Endothelial cell of umbilical vein (primary cell): ENCODE measurements around the gene DNAJC17. TPM values are rescaled to one million over a fixed set of nuclear protein-coding genes. Genes with fewer than 3 reads are reported as not detected.

Experiments used
- BruUV-seq: library from RNA; stranded (reverse); fragments of 400-500 nt; replicated peaks from 2 replicates; lab custom pipeline; 2021; lab: Mats Ljungman, UMichigan
- CTCF ChIA-PET: fragments of 300-600, 350-600 bp; sonication (Branson Sonifier 250); formaldehyde crosslinking; loops from one replicate; lab custom pipeline; 2021; ENCODE audit warnings: antibody characterized with exemption, inconsistent platforms; lab: Charles Lee
- POLR2A ChIA-PET: fragments of 300-600, 350-600 bp; sonication (Branson Sonifier 250); formaldehyde crosslinking; loops from one replicate; lab custom pipeline; 2021; ENCODE audit warnings: antibody characterized with exemption, inconsistent platforms; lab: Charles Lee
- DNase-seq: peaks from one replicate; pipeline ENCODE4 v3.0.0-alpha.2; 2011; ENCODE audit warnings: low read depth, low spot score
- FAIRE-seq: peaks from 2 replicates; lab custom pipeline; 2011; peaks lifted over from hg19 to GRCh38; lab: Jason Lieb, UNC
- H2AFZ ChIP-seq: 2 replicates; pipeline ENCODE4 v1.6.0; 2012; ENCODE audit warnings: low read depth, low read length, control low read depth, inconsistent platforms
- H3K27ac ChIP-seq: 2 replicates; pipeline ENCODE4 v1.5.1; 2011; ENCODE audit warnings: low read depth, mild to moderate bottlenecking, control low read depth, low read length, moderate library complexity; ENCODE audit not compliant: insufficient read depth
- H3K27me3 ChIP-seq, 2 experiments: 2 replicates each; pipeline versions ENCODE4 v1.6.0 to v1.6.1; 2011; ENCODE audit warnings: low read length in 2 of 2, mixed read lengths in 1 of 2; ENCODE audit not compliant: control insufficient read depth in 2 of 2, insufficient read depth in 2 of 2
- H3K36me3 ChIP-seq, 2 experiments: 2 replicates in 1 of 2; 3 replicates in 1 of 2; pipeline ENCODE4 v1.5.1; 2011; ENCODE audit warnings: low read length in 2 of 2, mild to moderate bottlenecking in 1 of 2, moderate library complexity in 1 of 2; ENCODE audit not compliant: control insufficient read depth in 2 of 2, insufficient read depth in 2 of 2; ENCODE audit errors: extremely low read depth in 1 of 2
- H3K4me1 ChIP-seq: 3 replicates; pipeline ENCODE4 v1.5.1; 2011; ENCODE audit warnings: mild to moderate bottlenecking, low read length; ENCODE audit not compliant: control insufficient read depth, insufficient read depth; ENCODE audit errors: extremely low read depth
- H3K4me2 ChIP-seq: 2 replicates; pipeline ENCODE4 v1.6.1; 2011; ENCODE audit warnings: low read length, control low read depth, mixed read lengths; ENCODE audit not compliant: insufficient read depth
- H3K4me3 ChIP-seq, 3 experiments: fragments of 200-600 bp in 1 of 3; sonication (generic), shearing (Covaris generic) in 1 of 3; replicated peaks in 1 of 3; 2 replicates each; pipeline ENCODE4 v1.5.1; 2011 to 2016; ENCODE audit warnings: control low read depth in 3 of 3, low read length in 3 of 3, mild to moderate bottlenecking in 2 of 3, inconsistent platforms in 1 of 3, low read depth in 1 of 3, moderate library complexity in 1 of 3; ENCODE audit not compliant: insufficient read depth in 1 of 3
- H3K79me2 ChIP-seq: 2 replicates; pipeline ENCODE4 v1.6.0; 2012; ENCODE audit warnings: low read length, inconsistent platforms; ENCODE audit not compliant: control insufficient read depth, insufficient read depth
- H3K9ac ChIP-seq: replicated peaks from 2 replicates; pipeline ENCODE3; 2011; ENCODE audit warnings: low read length, control low read depth; ENCODE audit not compliant: insufficient read depth; ENCODE audit errors: extremely low read depth
- H3K9me1 ChIP-seq: replicated peaks from 3 replicates; pipeline ENCODE4 v1.6.0; 2011; ENCODE audit warnings: mild to moderate bottlenecking, low read length; ENCODE audit not compliant: control insufficient read depth, insufficient read depth; ENCODE audit errors: extremely low read depth
- H3K9me3 ChIP-seq: replicated peaks from 2 replicates; pipeline ENCODE4 v1.5.1; 2012; ENCODE audit warnings: low read length, inconsistent platforms; ENCODE audit not compliant: control insufficient read depth, insufficient read depth
- H4K20me1 ChIP-seq: replicated peaks from 2 replicates; pipeline ENCODE3; 2011; ENCODE audit warnings: mild to moderate bottlenecking, low read length; ENCODE audit not compliant: control insufficient read depth, insufficient read depth; ENCODE audit errors: extremely low read depth
- CTCF ChIP-seq, 2 donors: IDR thresholded peaks; 1 replicate in 1 of 2; 2 replicates in 1 of 2; pipeline ENCODE4 v1.5.1; 2011; ENCODE audit warnings: low read length in 2 of 2, mild to moderate bottlenecking in 2 of 2, moderate library complexity in 2 of 2, control low read depth in 1 of 2, inconsistent platforms in 1 of 2, low read depth in 1 of 2; ENCODE audit not compliant: insufficient read depth in 1 of 2; ENCODE audit errors: extremely low read depth in 1 of 2
- FOS ChIP-seq: IDR thresholded peaks from 2 replicates; pipeline ENCODE4 v1.6.1; 2011; ENCODE audit warnings: mild to moderate bottlenecking, low read length, moderate library complexity, borderline replicate concordance; ENCODE audit not compliant: insufficient read depth
- GATA2 ChIP-seq: IDR thresholded peaks from 2 replicates; pipeline ENCODE4 v1.7.0; 2011; ENCODE audit warnings: low read depth, mild to moderate bottlenecking, moderate library complexity, mixed read lengths, low read length; ENCODE audit not compliant: insufficient read length, insufficient read depth
- JUN ChIP-seq: IDR thresholded peaks from 2 replicates; pipeline ENCODE4 v1.6.1; 2011; ENCODE audit warnings: borderline replicate concordance, low read depth; ENCODE audit not compliant: insufficient read length, insufficient read depth
- MAX ChIP-seq: IDR thresholded peaks from 2 replicates; pipeline ENCODE4 v1.6.1; 2011; ENCODE audit not compliant: insufficient read depth, insufficient read length
- MYC ChIP-seq: IDR thresholded peaks from one replicate; pipeline ENCODE4 v1.6.1; 2011; ENCODE audit warnings: mild to moderate bottlenecking, low read depth, low read length
- POLR2A ChIP-seq: IDR thresholded peaks from 2 replicates; pipeline ENCODE4 v1.6.1; 2012; ENCODE audit warnings: low read depth, mild to moderate bottlenecking, control low read depth, low read length
- POLR2AphosphoS5 ChIP-seq: IDR thresholded peaks from 2 replicates; pipeline ENCODE4 v1.6.1; 2012; ENCODE audit warnings: low read depth, mild to moderate bottlenecking, control low read depth, low read length, moderate library complexity; ENCODE audit not compliant: insufficient read depth
- dilution Hi-C: fragments of 300-500 bp; cut with MboI; formaldehyde crosslinking; loops from one replicate; pipeline ENCODE4 v1.15.0; 2019; ENCODE audit warnings: low sequenced_read_pairs; ENCODE audit not compliant: extremely low pct_ligation_motif_present
- intact Hi-C: fragments of 100-400 bp; cut with micrococcal nuclease; formaldehyde crosslinking; loops from one replicate; pipeline ENCODE4 v1.10.0; 2022
- polyA plus RNA-seq, 4 experiments: library from polyadenylated mRNA; depleted of rRNA in 3 of 4; stranded (reverse) in 3 of 4; unstranded in 1 of 4; fragments of >200 nt; gene quantifications; 2 replicates each; pipeline versions ENCODE4 v1.2.1 to v1.2.3, GENCODE V29; 2011 to 2012; ENCODE audit warnings: missing spikeins in 1 of 4
- total RNA-seq: library from RNA; stranded (reverse); gene quantifications from 2 replicates; pipeline ENCODE4 v1.2.3, GENCODE V29; 2021

The DNAJC17 gene
- total and polyA plus RNA-seq, 2 donors (not counting 3 experiments of a cell fraction or from before 2014, with no cell fraction given), result 30.7 to 46.4 TPM

DNA sequence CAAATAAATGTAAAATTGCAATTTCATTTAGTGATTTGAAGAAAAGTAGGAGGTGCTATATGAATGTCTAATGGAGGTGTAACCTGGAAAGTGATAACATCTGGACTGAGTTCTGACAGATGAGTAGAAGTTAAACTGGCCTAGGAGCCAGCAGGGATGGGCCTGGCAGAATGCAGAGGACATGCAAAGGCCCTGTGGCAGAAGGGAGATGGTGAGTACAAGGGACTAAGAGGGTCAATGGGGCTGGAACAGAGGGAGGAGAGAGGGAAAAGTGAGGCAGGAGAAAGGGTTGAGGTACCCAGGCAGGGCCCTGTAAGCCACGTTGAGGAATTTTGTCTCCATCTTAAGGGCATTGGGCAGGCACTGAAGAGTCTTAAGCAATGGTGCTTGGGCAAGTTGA is 24.6 kb upstream of the DNAJC17 start:
- DNase-seq (no peak), FAIRE-seq (no peak)
- Histone ChIP-seq H3K36me3 (no peaks in the 10 kb centered on the region), H3K9me3 (no peaks in the 10 kb centered on the region), H3K4me3 (no peak overlapping the region), H3K4me1 (no peaks in the 10 kb centered on the region), H2AFZ (no peak overlapping the region), H4K20me1 (no peaks in the 10 kb centered on the region), H3K27me3 (peaks cover 0 to 5% of the 10 kb centered on the region in 2 experiments), H3K79me2 (no peaks in the 10 kb centered on the region), H3K27ac (no peak overlapping the region), H3K4me2 (no peak overlapping the region), H3K9me1 (no peaks in the 10 kb centered on the region), H3K9ac (no peak overlapping the region)
- dilution Hi-C loops (no loop called here), intact Hi-C loops (no loop called here)
- ChIA-PET POLR2A (no interaction called here), CTCF (interaction anchor here (1.2 kb wide), 1 partner anchor 14 kb away, joined by 4 read pairs; no protein-coding TSS in a partner anchor)
- TF ChIP-seq CTCF (IDR thresholded peaks at IDR 0.05; ENCODE audit: extremely low read depth in 1 of 2, insufficient read depth in 1 of 2, low read depth in 1 of 2, low read length in 2 of 2) (no peak), MAX (no peak), POLR2A (no peak), MYC (no peak), POLR2AphosphoS5 (no peak), FOS (no peak), GATA2 (no peak), JUN (no peak)
- BruUV-seq, result no TSS peak
